ENCODE data around the gene CCDC110.

DNA sequence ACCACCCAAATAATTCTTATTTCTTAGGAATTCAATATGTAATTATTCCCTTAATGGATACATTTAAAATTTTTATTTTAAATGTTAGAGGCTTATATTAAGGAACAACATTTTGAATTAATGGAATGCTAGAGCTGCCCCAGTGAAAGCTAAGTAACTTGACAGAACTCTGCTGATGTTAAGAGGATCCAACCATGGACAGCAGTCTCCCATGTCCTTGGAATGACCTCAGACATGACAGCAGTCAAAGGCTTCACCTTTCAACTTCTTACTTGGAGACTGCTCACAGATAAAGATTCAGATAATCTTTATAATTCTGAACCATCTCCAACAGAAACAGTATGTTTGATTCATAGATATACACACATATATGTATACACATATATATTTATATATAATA is 46.5 kb upstream of the CCDC110 start:
- TF ChIP-seq, protein P1, sequence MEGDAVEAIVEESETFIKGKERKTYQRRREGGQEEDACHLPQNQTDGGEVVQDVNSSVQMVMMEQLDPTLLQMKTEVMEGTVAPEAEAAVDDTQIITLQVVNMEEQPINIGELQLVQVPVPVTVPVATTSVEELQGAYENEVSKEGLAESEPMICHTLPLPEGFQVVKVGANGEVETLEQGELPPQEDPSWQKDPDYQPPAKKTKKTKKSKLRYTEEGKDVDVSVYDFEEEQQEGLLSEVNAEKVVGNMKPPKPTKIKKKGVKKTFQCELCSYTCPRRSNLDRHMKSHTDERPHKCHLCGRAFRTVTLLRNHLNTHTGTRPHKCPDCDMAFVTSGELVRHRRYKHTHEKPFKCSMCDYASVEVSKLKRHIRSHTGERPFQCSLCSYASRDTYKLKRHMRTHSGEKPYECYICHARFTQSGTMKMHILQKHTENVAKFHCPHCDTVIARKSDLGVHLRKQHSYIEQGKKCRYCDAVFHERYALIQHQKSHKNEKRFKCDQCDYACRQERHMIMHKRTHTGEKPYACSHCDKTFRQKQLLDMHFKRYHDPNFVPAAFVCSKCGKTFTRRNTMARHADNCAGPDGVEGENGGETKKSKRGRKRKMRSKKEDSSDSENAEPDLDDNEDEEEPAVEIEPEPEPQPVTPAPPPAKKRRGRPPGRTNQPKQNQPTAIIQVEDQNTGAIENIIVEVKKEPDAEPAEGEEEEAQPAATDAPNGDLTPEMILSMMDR (conservative IDR thresholded peaks at IDR 0.05), result no peak
- TF ChIP-seq EZH2 (IDR thresholded peaks at IDR 0.05; ENCODE audit: low read depth), result no peak

All from PC-9 (cell line).